ENCODE data around the gene ZNF814. TPM values are rescaled to one million over a fixed set of nuclear protein-coding genes. Genes with fewer than 3 reads are reported as not detected.
A peak's percentile ranks its signal among the peaks of the same experiment; 100 is the strongest.
"Not testable (repeated sequence)": the region's sequence is repeated elsewhere in the genome, so short reads cannot be mapped to it uniquely, and the experiment has no call there.

ZNF814 gene
- total RNA-seq, 2 donors from 2014 or later: 6.5 to 30.7 TPM

DNA sequence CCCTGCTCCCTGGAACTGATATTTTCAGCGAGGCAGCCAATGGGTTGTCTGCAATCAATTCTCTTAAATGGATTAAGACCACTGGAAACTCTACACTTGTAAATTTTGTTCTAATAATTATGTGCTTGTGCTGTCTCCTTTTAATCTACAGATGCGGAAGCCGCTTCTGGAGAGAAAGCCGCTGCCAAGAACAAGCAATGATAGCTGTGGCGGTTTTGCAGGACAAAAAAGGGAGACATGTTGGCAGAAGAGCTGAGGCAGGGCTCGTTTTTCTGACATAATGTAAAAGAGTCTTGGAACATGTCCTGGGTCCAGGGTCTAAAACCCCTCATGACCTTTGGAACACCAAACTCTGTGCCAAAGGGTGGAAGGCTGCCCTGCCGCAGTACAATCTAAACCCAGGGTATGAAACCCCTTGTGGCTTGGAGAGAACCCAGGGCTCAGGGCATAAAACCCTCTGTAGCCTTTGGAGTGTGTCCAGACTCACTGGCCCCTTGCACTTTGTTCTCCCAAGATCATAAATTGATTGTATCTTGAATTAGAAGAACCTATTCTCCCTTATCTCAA, 14.9 kb upstream of the ZNF814 start:
- DNase-seq (no peak), ATAC-seq (no peak)
- WGBS, 2 donors: 62 to 69% methylated on average over 7 of the region's 7 CpGs
- Histone ChIP-seq H3K36me3 (replicated peaks in 1 of 2; ENCODE audit: insufficient read depth in 1 of 2, low read depth in 2 of 2) (no peaks in the 10 kb centered on the region), H3K27ac (no peak overlapping the region), H3K27me3 (no peaks in the 10 kb centered on the region), H3K4me3 (no peak overlapping the region), H3K9me3 (peaks cover 0 to 27% (median 0%) of the 10 kb centered on the region in 3 donors), H3K4me1 (no peaks in the 10 kb centered on the region)
- TF ChIP-seq POLR2A (IDR thresholded peaks at IDR 0.05) (no peak), CTCF (IDR thresholded peaks at IDR 0.05) (no peak)
- intact Hi-C loops (cut with DNase I): no loop called here

- no peak overlapping the region for H3K4me3 ChIP-seq
- intact Hi-C loops (cut with DNase I): no loop called here
- H3K9me3 ChIP-seq: peaks cover 0 to 17% (median 0%) of the 10 kb centered on the region in 3 donors
- H3K27ac ChIP-seq: no peak overlapping the region
- no peaks in the 10 kb centered on the region for H3K27me3 ChIP-seq
- DNase-seq (no peak), ATAC-seq (no peak)
- H3K4me1 ChIP-seq: no peaks in the 10 kb centered on the region
- no peaks in the 10 kb centered on the region for H3K36me3 ChIP-seq (replicated peaks in 1 of 2; ENCODE audit: insufficient read depth in 1 of 2, low read depth in 2 of 2)
- WGBS, 2 donors: 84 to 89% methylated on average over 5 of the region's 5 CpGs
- no peak for TF ChIP-seq CTCF (IDR thresholded peaks at IDR 0.05)
- no peak for TF ChIP-seq POLR2A (IDR thresholded peaks at IDR 0.05)
Measured at GRCh38 chr19:57900311-57900710, 11.5 kb upstream of the ZNF814 start.

GRCh38 chr19:57890706-57891105, 1.9 kb upstream of the ZNF814 start:
- H3K4me1 ChIP-seq; H3K4me3 ChIP-seq; H3K27me3 ChIP-seq; DNase-seq; H3K36me3 ChIP-seq (replicated peaks in 1 of 2; ENCODE audit: insufficient read depth in 1 of 2, low read depth in 2 of 2); intact Hi-C loops (cut with DNase I); ATAC-seq; H3K27ac ChIP-seq: not testable (repeated sequence)
- H3K9me3 ChIP-seq: peaks cover 0 to 15% (median 0%) of the 10 kb centered on the region in 3 donors
- 43 to 46% methylated on average over 3 of the region's 3 CpGs for WGBS, 2 donors

- intact Hi-C loops (cut with DNase I): no loop called here
- TF ChIP-seq POLR2A (IDR thresholded peaks at IDR 0.05): no peak
- no peak for TF ChIP-seq CTCF (IDR thresholded peaks at IDR 0.05)
- H3K27ac ChIP-seq: peak overlapping the region; percentile 13 to 68 (median 54)
- DNase-seq (no peak), ATAC-seq (no peak)
- no peaks in the 10 kb centered on the region for H3K36me3 ChIP-seq (replicated peaks in 1 of 2; ENCODE audit: insufficient read depth in 1 of 2, low read depth in 2 of 2)
- H3K27me3 ChIP-seq: no peaks in the 10 kb centered on the region
- WGBS, 2 donors: 16 to 17% methylated on average over 8 of the region's 8 CpGs
- peak overlapping the region in 1 of 2 donors; percentile 3 for H3K4me3 ChIP-seq
- no peaks in the 10 kb centered on the region for H3K4me1 ChIP-seq
- peaks cover 0 to 23% (median 0%) of the 10 kb centered on the region in 3 donors for H3K9me3 ChIP-seq
Measured at GRCh38 chr19:57888107-57888559, 704 bp downstream of the ZNF814 start.

DNA sequence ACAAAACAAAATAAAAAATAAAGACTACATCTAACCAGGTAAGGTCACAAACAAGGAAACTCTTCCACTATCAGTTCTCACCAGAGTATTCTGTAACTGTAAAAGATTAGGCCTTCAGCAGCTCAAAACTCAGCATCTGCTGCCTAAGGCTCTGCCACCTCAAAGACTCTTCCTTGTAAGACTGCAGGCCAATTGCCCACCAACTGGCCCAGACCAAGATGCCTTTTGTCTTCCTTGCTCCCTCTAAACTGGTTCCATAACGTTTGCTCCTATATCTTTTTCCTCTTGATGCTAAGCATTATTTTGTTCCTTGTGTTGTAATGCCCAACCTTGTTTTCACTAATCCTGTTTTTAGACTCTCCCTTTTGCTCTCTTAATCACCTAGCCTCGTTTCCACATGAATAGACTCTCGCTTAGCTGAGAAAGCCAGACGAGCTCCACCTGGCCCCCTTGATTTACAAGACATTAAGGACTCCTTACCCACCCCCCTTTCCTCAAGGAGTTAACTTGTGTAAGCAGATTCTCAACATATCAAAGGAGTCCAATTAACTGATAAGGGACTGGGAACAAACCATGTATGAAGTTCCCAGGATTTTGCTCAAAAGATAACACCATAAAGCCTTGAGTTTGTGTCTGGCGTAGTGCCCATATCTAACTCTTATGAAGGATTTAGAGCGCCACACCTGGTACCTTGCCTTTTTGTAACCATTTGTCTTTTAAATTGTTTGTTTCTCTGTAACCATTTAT, 1.5 kb downstream of the ZNF814 start:
- ATAC-seq (no peak), DNase-seq (no peak)
- no peaks in the 10 kb centered on the region for H3K36me3 ChIP-seq (replicated peaks in 1 of 2; ENCODE audit: insufficient read depth in 1 of 2, low read depth in 2 of 2)
- TF ChIP-seq CTCF (IDR thresholded peaks at IDR 0.05) (no peak), POLR2A (IDR thresholded peaks at IDR 0.05) (no peak)
- whole genome bisulfite sequencing, 2 donors: 26 to 29% methylated on average over 6 of the region's 6 CpGs
- intact Hi-C loops (cut with DNase I): no loop called here
- no peak overlapping the region for H3K27ac ChIP-seq
- H3K9me3 ChIP-seq: peaks cover 0 to 23% (median 0%) of the 10 kb centered on the region in 3 donors
- H3K27me3 ChIP-seq: no peaks in the 10 kb centered on the region
- H3K4me1 ChIP-seq: no peaks in the 10 kb centered on the region
- H3K4me3 ChIP-seq: no peak overlapping the region
